ENCODE results near the gene RPS3.

RPS3 gene

GRCh38 chr11:75430714-75431532 is 31.6 kb downstream of the RPS3 start:
- peak overlapping the region; percentile 46 for H3K4me3 ChIP-seq (ENCODE audit: low read depth, low read length)
- DNase-seq (ENCODE audit: low read depth): no peak
- no peak for TF ChIP-seq CTCF (IDR thresholded peaks at IDR 0.05; ENCODE audit: low read depth, low read length, missing control alignments)

- H3K4me3 ChIP-seq (ENCODE audit: low read depth, low read length): no peak overlapping the region
- no peak for DNase-seq (ENCODE audit: low read depth)
- TF ChIP-seq CTCF (IDR thresholded peaks at IDR 0.05; ENCODE audit: low read depth, low read length, missing control alignments): no peak
Measured at GRCh38 chr11:75431533-75432525, 32.5 kb downstream of the RPS3 start.

GRCh38 chr11:75432911-75433321 is 33.6 kb downstream of the RPS3 start, which contains the start of gene KLHL35:
TSS of gene KLHL35 (minus strand) at chr11:75433203. CDS start at chr11:75430629, 2,574 bp downstream.
- no peak for TF ChIP-seq CTCF (IDR thresholded peaks at IDR 0.05; ENCODE audit: low read depth, low read length, missing control alignments)
- DNase-seq (ENCODE audit: low read depth): no peak
- no peak within 1 kb of the TSS for H3K4me3 ChIP-seq (ENCODE audit: low read depth, low read length)

- TF ChIP-seq CTCF (IDR thresholded peaks at IDR 0.05; ENCODE audit: low read depth, low read length, missing control alignments): no peak
- DNase-seq (ENCODE audit: low read depth): no peak
- no peak overlapping the region for H3K4me3 ChIP-seq (ENCODE audit: low read depth, low read length)
Measured at GRCh38 chr11:75433443-75433842, 34.1 kb downstream of the RPS3 start.

- H3K4me3 ChIP-seq (ENCODE audit: low read depth, low read length): no peak overlapping the region
Measured at GRCh38 chr11:75434051-75434450, 34.7 kb downstream of the RPS3 start.

More at GRCh38 chr11:75434051-75434450, 34.7 kb downstream of the RPS3 start:
- DNase-seq (ENCODE audit: low read depth): no peak
- no peak for TF ChIP-seq CTCF (IDR thresholded peaks at IDR 0.05; ENCODE audit: low read depth, low read length, missing control alignments)
